ENCODE data around the gene RPA1. TPM values are rescaled to one million over a fixed set of nuclear protein-coding genes. Genes with fewer than 3 reads are reported as not detected.
"Not testable (repeated sequence)": the region's sequence is repeated elsewhere in the genome, so short reads cannot be mapped to it uniquely, and the experiment has no call there.

The RPA1 gene
- total and polyA plus RNA-seq, 10 of the 15 experiments (the other 5 are each of a cell fraction or from before 2014, with no cell fraction given), result 35.9 to 198 (median 71.2) TPM

GRCh38 chr17:1797323-1797722 is 32.5 kb upstream of the RPA1 start:
- no peak for DNase-seq (ENCODE audit: low read depth, low spot score)
- H4K20me1 ChIP-seq (ENCODE audit: control insufficient read depth, insufficient read depth), result no peaks in the 10 kb centered on the region
- H3K36me3 ChIP-seq (ENCODE audit: control insufficient read depth in 2 of 2, insufficient read depth in 2 of 2, low read length in 1 of 2), result peaks cover 7 to 16% of the 10 kb centered on the region in 2 experiments
- no peaks in the 10 kb centered on the region for H3K9me3 ChIP-seq (replicated peaks; ENCODE audit: control insufficient read depth, insufficient read depth, low read length)
- WGBS (ENCODE audit: insufficient coverage, insufficient replicate concordance, low lambda C conversion rate, missing lambda C conversion rate), result 67% methylated on average over 3 of the region's 3 CpGs
- H3K27ac ChIP-seq (ENCODE audit: control insufficient read depth, insufficient read depth), result no peak overlapping the region
- no peak overlapping the region for H3K9ac ChIP-seq (ENCODE audit: control insufficient read depth, insufficient read depth, low read length)
- in situ Hi-C loops (cut with MboI) (no loop called here), intact Hi-C loops (cut with micrococcal nuclease; ENCODE audit: unreplicated experiment) (no loop called here)
- ChIA-PET POLR2A (interaction anchor here (0.7 kb wide), 1 partner anchor 33 kb away, joined by 3 read pairs; the partner anchor contains the start of genes RPA1 and SMYD4), SMC1A (ENCODE audit: uncharacterized antibody, unreplicated experiment) (interaction anchor here (1.0 to 1.2 kb wide), 2 partner anchors 14 to 17 kb away, joined by 3 to 5 read pairs; no protein-coding TSS in a partner anchor), RAD21 (ENCODE audit: unreplicated experiment) (interaction anchor here (0.9 to 1.2 kb wide), 3 partner anchors 15 to 128 kb away, joined by 3 to 4 read pairs (median 4); no protein-coding TSS in a partner anchor), CTCF (interaction anchor here (1.2 to 1.6 kb wide), 4 partner anchors 14 to 128 kb away, joined by 3 to 7 read pairs (median 3); no protein-coding TSS in a partner anchor)
- H3K79me2 ChIP-seq (ENCODE audit: control insufficient read depth, insufficient read depth, low read length), result no peaks in the 10 kb centered on the region; the same call in 1 of the 2 replicates
- H3K27me3 ChIP-seq (replicated peaks in 1 of 2; ENCODE audit: control insufficient read depth in 2 of 2, insufficient read depth in 2 of 2, low read length in 1 of 2), result no peaks in the 10 kb centered on the region
- H2AFZ ChIP-seq (ENCODE audit: control insufficient read depth, low read depth, low read length), result no peak overlapping the region
- no peak for TF ChIP-seq CBX3 (IDR thresholded peaks at IDR 0.05; ENCODE audit: borderline replicate concordance, low read depth)
- no peak for TF ChIP-seq EED (IDR thresholded peaks at IDR 0.05; ENCODE audit: low read depth)
- TF ChIP-seq SKIL (IDR thresholded peaks at IDR 0.05; ENCODE audit: low read depth, poor library complexity, severe bottlenecking), result no peak
- TF ChIP-seq SIX5 (IDR thresholded peaks at IDR 0.05; ENCODE audit: low read depth, low read length, severe bottlenecking), result no peak
- TF ChIP-seq GATAD2B (conservative IDR thresholded peaks at IDR 0.05; ENCODE audit: low read depth), result no peak
- TF ChIP-seq, protein P1, sequence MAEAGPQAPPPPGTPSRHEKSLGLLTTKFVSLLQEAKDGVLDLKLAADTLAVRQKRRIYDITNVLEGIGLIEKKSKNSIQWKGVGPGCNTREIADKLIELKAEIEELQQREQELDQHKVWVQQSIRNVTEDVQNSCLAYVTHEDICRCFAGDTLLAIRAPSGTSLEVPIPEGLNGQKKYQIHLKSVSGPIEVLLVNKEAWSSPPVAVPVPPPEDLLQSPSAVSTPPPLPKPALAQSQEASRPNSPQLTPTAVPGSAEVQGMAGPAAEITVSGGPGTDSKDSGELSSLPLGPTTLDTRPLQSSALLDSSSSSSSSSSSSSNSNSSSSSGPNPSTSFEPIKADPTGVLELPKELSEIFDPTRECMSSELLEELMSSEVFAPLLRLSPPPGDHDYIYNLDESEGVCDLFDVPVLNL (IDR thresholded peaks at IDR 0.05; ENCODE audit: low read depth, low read length), result no peak
- no peak for TF ChIP-seq ASH2L (IDR thresholded peaks at IDR 0.05; ENCODE audit: borderline replicate concordance, low read depth)
- TF ChIP-seq, protein P2, sequence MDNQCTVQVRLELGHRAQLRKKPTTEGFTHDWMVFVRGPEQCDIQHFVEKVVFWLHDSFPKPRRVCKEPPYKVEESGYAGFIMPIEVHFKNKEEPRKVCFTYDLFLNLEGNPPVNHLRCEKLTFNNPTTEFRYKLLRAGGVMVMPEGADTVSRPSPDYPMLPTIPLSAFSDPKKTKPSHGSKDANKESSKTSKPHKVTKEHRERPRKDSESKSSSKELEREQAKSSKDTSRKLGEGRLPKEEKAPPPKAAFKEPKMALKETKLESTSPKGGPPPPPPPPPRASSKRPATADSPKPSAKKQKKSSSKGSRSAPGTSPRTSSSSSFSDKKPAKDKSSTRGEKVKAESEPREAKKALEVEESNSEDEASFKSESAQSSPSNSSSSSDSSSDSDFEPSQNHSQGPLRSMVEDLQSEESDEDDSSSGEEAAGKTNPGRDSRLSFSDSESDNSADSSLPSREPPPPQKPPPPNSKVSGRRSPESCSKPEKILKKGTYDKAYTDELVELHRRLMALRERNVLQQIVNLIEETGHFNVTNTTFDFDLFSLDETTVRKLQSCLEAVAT (IDR thresholded peaks at IDR 0.05), result no peak
- no peak for TF ChIP-seq RELA (IDR thresholded peaks at IDR 0.05; ENCODE audit: borderline replicate concordance, partially characterized antibody)
- ATAC-seq, result no peak
- BruUV-seq (replicated peaks), result no TSS peak
- no peaks in the 10 kb centered on the region for H3K4me1 ChIP-seq (ENCODE audit: control insufficient read depth, insufficient read depth, low read length)
- H3K4me3 ChIP-seq, result no peak overlapping the region
- no peak overlapping the region for H3K4me2 ChIP-seq (ENCODE audit: control insufficient read depth, insufficient read depth)
- FAIRE-seq, result no peak

DNA sequence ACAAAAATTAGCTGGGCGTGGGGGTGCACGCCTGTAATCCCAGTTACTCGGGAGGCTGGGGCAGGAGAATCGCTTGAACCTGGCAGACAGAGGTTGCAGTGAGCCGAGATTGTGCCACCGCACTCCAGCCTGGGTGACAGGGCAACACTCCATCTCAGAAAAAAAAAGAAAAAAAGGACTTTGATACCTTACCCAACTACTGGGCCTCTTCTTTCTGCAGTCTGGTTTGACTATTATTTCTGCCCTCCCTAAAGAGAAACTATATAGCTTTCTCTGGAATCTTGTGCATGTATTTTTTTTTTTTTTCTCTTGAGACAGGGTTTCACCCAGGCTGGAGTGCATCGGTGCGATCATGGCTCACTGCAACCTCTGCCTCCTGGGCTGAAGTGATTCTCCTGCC is 32.0 kb upstream of the RPA1 start:
- POLR2A ChIA-PET, result interaction anchor here (0.7 kb wide), 1 partner anchor 32 kb away, joined by 3 read pairs; the partner anchor contains the start of genes RPA1 and SMYD4
- BruUV-seq (replicated peaks), result not testable (repeated sequence)

More for the DNA sequence above, 32.0 kb upstream of the RPA1 start:
- H3K27ac ChIP-seq (ENCODE audit: control insufficient read depth, insufficient read depth); H3K9me3 ChIP-seq (replicated peaks; ENCODE audit: control insufficient read depth, insufficient read depth, low read length); H3K27me3 ChIP-seq (replicated peaks in 1 of 2; ENCODE audit: control insufficient read depth in 2 of 2, insufficient read depth in 2 of 2, low read length in 1 of 2); H4K20me1 ChIP-seq (ENCODE audit: control insufficient read depth, insufficient read depth); H3K4me1 ChIP-seq (ENCODE audit: control insufficient read depth, insufficient read depth, low read length); H3K4me2 ChIP-seq (ENCODE audit: control insufficient read depth, insufficient read depth); H3K79me2 ChIP-seq (ENCODE audit: control insufficient read depth, insufficient read depth, low read length); H3K9ac ChIP-seq (ENCODE audit: control insufficient read depth, insufficient read depth, low read length); ATAC-seq; DNase-seq (ENCODE audit: low read depth, low spot score); intact Hi-C loops (cut with micrococcal nuclease; ENCODE audit: unreplicated experiment); H2AFZ ChIP-seq (ENCODE audit: control insufficient read depth, low read depth, low read length); H3K4me3 ChIP-seq; FAIRE-seq; in situ Hi-C loops (cut with MboI): not testable (repeated sequence)
- RAD21 ChIA-PET (ENCODE audit: unreplicated experiment), result interaction anchor here (0.7 to 0.9 kb wide), 2 partner anchors 99 to 129 kb away, joined by 3 to 4 read pairs; no protein-coding TSS in a partner anchor
- H3K36me3 ChIP-seq (ENCODE audit: control insufficient read depth in 2 of 2, insufficient read depth in 2 of 2, low read length in 1 of 2), result peaks cover 7 to 16% of the 10 kb centered on the region in 2 experiments
- WGBS (ENCODE audit: insufficient coverage, insufficient replicate concordance, low lambda C conversion rate, missing lambda C conversion rate), result 97% methylated on average over 8 of the region's 8 CpGs
- CTCF ChIA-PET, result interaction anchor here (1.4 kb wide), 1 partner anchor 45 kb away, joined by 3 read pairs; no protein-coding TSS in a partner anchor
- SMC1A ChIA-PET (ENCODE audit: uncharacterized antibody, unreplicated experiment), result interaction anchor here (1.2 kb wide), 1 partner anchor 17 kb away, joined by 5 read pairs; no protein-coding TSS in a partner anchor
